ENCODE data around the gene ZSCAN22. TPM values are rescaled to one million over a fixed set of nuclear protein-coding genes. Genes with fewer than 3 reads are reported as not detected.
A peak's percentile ranks its signal among the peaks of the same experiment; 100 is the strongest.

Gene ZSCAN22
- total and polyA plus RNA-seq, 4 donors, result 2.3 to 3.4 (median 3.2) TPM

DNA sequence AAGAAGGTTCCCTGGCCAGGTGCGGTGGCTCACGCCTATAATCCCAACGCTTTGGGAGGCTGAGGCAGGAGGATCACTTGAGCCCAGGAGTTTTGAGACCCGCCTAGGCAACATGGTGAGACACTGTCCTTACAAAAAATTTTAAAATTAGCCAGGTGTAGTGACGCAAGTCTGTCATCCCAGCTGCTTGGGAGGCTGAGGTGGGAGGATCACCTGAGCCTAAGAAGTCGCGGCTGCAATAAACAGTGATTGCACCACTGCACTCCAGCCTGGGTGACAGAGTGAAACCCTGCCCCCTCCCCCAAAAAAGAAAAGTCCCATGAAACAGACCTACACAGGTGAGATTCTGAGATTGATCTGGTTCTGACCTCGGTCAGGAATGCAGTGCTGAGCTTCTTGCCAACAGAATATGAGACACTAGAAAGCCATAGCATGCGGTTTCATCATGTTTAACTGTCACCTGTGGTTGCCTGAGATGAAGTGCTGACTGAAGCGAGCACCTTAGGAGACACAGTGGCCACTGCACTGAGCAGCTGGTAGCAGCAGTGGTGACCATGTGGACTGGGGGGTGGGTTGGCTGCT lies 28.5 kb downstream of the ZSCAN22 start:
- Histone ChIP-seq H3K27ac (ENCODE audit: low read depth, low read length) (no peak overlapping the region), H3K4me1 (ENCODE audit: control insufficient read depth, insufficient read depth, low read length) (peaks cover 23% of the 10 kb centered on the region), H3K4me3 (ENCODE audit: low read depth, low read length) (no peak overlapping the region), H3K9me3 (ENCODE audit: control insufficient read depth, insufficient read depth, low read length) (no peaks in the 10 kb centered on the region), H3K36me3 (ENCODE audit: control insufficient read depth, insufficient read depth, low read length) (peaks cover 70% of the 10 kb centered on the region), H3K27me3 (ENCODE audit: control insufficient read depth, insufficient read depth, low read length) (peaks cover 24% of the 10 kb centered on the region)
- 94% methylated on average over 7 of the region's 10 CpGs for WGBS (ENCODE audit: insufficient coverage)
- DNase-seq (ENCODE audit: low read depth in 4 of 6, low spot score in 6 of 6), result no peak

DNA sequence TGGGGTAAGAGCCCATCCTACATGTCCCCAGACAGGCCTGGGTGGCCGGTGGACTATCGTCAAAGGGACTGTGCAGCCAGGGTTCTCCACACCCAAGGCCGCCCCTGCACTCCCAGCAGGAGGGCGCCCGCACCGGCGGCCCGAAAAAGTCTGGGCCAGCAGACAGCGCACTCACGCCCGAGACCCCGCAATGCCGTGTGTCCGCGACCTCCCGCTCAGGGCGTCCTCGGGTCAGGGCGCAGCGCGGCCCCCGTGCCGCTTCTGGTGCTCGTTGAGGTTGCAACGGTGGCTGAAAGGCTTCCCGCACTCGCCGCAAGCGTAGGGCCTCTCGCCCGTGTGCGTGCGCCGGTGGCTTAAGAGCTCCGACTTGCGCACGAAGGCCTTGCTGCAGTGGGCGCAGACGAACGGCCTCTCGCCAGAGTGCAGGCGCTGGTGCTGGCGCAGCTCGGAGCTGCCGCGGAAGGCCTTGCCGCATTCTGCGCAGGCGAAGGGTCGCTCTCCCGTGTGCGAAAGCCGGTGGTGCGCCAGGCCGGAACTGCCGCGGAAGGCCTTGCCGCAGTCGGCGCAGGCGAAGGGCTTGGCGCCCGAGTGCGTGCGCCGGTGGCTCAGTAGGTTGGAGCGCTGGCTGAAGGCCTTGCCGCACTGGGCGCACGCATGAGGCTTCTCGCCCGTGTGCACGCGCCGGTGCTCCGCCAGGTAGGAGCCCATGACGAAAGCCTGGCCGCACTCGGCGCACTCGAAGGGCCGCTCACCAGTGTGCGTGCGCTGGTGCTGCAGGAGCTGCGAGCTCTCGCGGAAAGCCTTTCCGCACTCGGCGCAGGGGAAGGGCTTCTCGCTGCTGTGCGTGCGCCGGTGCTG lies 29.3 kb downstream of the ZSCAN22 start:
- 38% methylated on average over 94 of the region's 94 CpGs for WGBS (ENCODE audit: insufficient coverage)
- peaks cover 17% of the 10 kb centered on the region for H3K4me1 ChIP-seq (ENCODE audit: control insufficient read depth, insufficient read depth, low read length)
- no peak overlapping the region for H3K27ac ChIP-seq (ENCODE audit: low read depth, low read length)
- peaks cover 66% of the 10 kb centered on the region for H3K36me3 ChIP-seq (ENCODE audit: control insufficient read depth, insufficient read depth, low read length)
- peaks cover 16% of the 10 kb centered on the region for H3K27me3 ChIP-seq (ENCODE audit: control insufficient read depth, insufficient read depth, low read length)
- no peaks in the 10 kb centered on the region for H3K9me3 ChIP-seq (ENCODE audit: control insufficient read depth, insufficient read depth, low read length)
- DNase-seq (ENCODE audit: low read depth in 4 of 6, low spot score in 6 of 6), result peak in 2 of 6 donors; percentile 46 to 60
- H3K4me3 ChIP-seq (ENCODE audit: low read depth, low read length), result no peak overlapping the region

DNA sequence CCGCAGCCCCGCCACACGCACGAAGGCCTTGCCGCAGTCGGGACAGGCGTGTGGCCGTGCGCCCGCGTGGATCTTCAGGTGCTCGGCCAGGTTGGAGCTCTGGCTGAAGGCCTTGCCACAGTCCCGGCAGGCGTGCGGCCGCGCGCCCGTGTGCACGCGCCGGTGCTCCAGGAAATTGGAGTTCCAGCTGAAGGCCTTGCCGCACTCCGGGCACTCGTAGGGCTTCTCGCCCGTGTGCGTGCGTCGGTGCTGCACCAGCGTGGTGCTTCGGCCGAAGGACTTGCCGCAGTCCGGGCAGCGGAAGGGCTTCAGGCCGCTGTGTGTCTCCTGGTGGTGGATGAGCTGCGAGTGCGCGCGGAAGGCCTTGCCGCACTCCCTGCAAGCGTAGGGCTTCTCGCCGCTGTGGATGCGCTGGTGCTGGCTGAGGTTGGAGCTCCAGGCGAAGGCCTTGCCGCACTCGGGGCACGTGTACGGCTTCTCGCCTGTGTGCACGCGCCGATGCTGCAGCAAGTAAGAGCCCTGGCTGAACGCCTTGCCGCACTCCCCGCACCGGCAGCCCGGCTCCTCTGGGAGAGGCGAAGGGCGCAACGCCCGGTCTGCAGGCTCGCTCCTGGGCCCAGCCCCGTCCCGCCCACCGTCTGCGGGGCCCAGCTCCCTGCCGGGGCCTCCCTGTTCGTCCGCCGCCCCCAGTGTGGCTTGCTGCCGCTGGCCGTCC lies 30.1 kb downstream of the ZSCAN22 start:
- Histone ChIP-seq H3K4me3 (ENCODE audit: low read depth, low read length) (no peak overlapping the region), H3K27me3 (ENCODE audit: control insufficient read depth, insufficient read depth, low read length) (peaks cover 9% of the 10 kb centered on the region), H3K27ac (ENCODE audit: low read depth, low read length) (no peak overlapping the region), H3K36me3 (ENCODE audit: control insufficient read depth, insufficient read depth, low read length) (peaks cover 64% of the 10 kb centered on the region), H3K4me1 (ENCODE audit: control insufficient read depth, insufficient read depth, low read length) (peaks cover 25% of the 10 kb centered on the region), H3K9me3 (ENCODE audit: control insufficient read depth, insufficient read depth, low read length) (no peaks in the 10 kb centered on the region)
- 52% methylated on average over 75 of the region's 75 CpGs for WGBS (ENCODE audit: insufficient coverage)
- DNase-seq (ENCODE audit: low read depth in 4 of 6, low spot score in 6 of 6), result peak in 2 of 6 donors; percentile 32 to 39

DNA sequence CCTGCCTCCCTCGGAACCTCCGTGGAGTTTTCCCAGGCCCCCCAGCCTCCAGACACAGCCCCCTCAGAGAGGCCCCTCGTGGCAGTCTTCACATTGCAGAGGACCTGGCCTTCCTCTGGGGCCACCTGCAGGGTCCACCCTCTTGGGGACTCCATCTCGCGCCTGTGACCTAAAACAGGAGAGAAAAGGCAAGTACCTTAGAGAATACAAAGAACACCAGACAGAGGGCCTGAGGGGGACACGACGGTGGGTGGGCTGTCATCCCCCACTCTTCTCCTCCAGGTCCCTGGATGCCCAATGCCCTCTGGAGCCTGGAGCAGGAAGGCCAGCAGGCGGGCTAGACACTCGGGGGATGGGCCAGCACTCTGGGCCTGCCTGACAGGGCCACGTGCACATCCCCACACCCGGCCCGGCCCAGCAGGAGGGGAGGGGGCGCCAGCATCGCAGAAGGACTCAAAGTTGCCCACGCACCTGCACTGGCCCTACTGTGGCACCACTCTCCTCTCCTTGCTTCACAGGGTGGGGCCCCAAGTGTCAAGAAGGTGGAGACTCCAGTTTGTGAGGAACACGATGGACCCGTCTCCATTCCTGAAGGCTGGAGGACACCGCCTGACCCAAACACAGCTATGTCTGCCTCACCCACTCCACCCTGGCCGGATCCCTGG lies 30.8 kb downstream of the ZSCAN22 start:
- no peaks in the 10 kb centered on the region for H3K9me3 ChIP-seq (ENCODE audit: control insufficient read depth, insufficient read depth, low read length)
- WGBS (ENCODE audit: insufficient coverage), result 63% methylated on average over 15 of the region's 19 CpGs
- peaks cover 27% of the 10 kb centered on the region for H3K4me1 ChIP-seq (ENCODE audit: control insufficient read depth, insufficient read depth, low read length)
- no peak overlapping the region for H3K4me3 ChIP-seq (ENCODE audit: low read depth, low read length)
- H3K27me3 ChIP-seq (ENCODE audit: control insufficient read depth, insufficient read depth, low read length), result peaks cover 9% of the 10 kb centered on the region
- DNase-seq (ENCODE audit: low read depth in 4 of 6, low spot score in 6 of 6), result no peak
- peaks cover 61% of the 10 kb centered on the region for H3K36me3 ChIP-seq (ENCODE audit: control insufficient read depth, insufficient read depth, low read length)
- no peak overlapping the region for H3K27ac ChIP-seq (ENCODE audit: low read depth, low read length)

DNA sequence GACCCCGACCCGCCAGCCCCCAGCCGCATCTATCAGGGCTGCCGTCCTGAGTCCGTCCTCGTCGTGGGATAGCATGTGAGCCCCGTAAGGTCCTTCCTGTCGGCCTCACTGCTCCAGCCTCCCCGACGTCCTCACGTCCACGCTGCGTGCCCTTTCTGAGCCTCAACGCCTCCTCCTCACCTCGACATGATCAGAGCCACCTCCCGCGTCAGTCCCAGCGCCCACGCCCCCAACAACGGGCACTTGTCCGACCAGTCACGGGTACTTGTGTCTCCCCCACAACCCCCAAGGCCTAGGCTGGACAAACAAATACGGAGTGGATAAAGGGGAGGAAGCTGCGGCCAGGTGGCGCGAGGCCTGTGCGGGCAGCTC lies 35.1 kb downstream of the ZSCAN22 start:
- Histone ChIP-seq H3K9me3 (ENCODE audit: control insufficient read depth, insufficient read depth, low read length) (no peaks in the 10 kb centered on the region), H3K4me3 (ENCODE audit: low read depth, low read length) (peak overlapping the region; percentile 92), H3K27ac (ENCODE audit: low read depth, low read length) (peak overlapping the region; percentile 98), H3K36me3 (ENCODE audit: control insufficient read depth, insufficient read depth, low read length) (peaks cover 39% of the 10 kb centered on the region), H3K27me3 (ENCODE audit: control insufficient read depth, insufficient read depth, low read length) (peaks cover 5% of the 10 kb centered on the region), H3K4me1 (ENCODE audit: control insufficient read depth, insufficient read depth, low read length) (peaks cover 29% of the 10 kb centered on the region)
- DNase-seq (ENCODE audit: low read depth in 4 of 6, low spot score in 6 of 6), result no peak
- WGBS (ENCODE audit: insufficient coverage), result 1% methylated on average over 26 of the region's 28 CpGs

DNA sequence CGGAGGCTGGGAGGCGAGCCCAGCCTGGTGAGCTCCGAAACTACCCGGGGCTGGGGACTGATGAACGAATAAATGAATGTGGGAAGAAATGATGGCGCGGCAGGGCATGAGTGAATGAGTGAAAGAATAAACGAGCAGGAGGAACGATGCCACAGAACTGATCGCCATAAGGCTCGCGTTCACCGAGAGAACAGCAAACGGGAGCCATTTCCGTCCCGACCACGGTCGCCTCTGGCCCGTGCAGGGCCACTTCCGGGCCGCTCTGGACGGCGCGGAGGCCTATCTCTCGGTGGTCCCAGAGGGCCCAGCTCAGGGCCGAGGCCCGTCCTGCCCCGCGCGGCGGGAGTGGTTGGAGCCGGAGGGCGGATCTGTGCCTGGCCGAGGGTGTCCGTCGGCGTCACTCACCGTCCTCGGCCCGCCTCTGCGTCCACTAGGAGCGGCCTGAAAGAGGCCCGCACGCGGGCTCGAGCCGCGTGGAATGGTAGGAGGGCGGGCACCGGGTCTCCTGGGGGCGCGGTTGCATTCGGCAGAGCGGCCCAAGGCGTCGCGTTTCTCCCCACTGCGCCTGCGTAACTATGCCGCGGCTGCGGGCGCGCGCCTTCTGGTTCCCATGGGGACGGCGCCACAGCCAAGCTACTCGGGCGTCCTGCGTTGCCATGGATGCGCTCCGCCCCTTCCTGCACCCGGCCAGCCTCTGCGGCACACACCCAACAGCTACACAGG lies 35.6 kb downstream of the ZSCAN22 start, which contains the start of gene ZNF497:
Gene ZNF497, minus strand, starts transcription at position 480 of the 723 bp plus-strand sequence. CDS start 5,116 bp downstream, outside the sequence.
- Histone ChIP-seq H3K27ac (ENCODE audit: low read depth, low read length) (peak within 1 kb of the TSS; percentile 98), H3K9me3 (ENCODE audit: control insufficient read depth, insufficient read depth, low read length) (no peaks in the 10 kb centered on the region), H3K36me3 (ENCODE audit: control insufficient read depth, insufficient read depth, low read length) (peaks cover 39% of the 10 kb centered on the region), H3K4me3 (ENCODE audit: low read depth, low read length) (peak within 1 kb of the TSS; percentile 92), H3K27me3 (ENCODE audit: control insufficient read depth, insufficient read depth, low read length) (peaks cover 4% of the 10 kb centered on the region), H3K4me1 (ENCODE audit: control insufficient read depth, insufficient read depth, low read length) (peaks cover 26% of the 10 kb centered on the region)
- DNase-seq (ENCODE audit: low read depth in 4 of 6, low spot score in 6 of 6), result peak; percentile 89 to 99 (median 92)
- WGBS (ENCODE audit: insufficient coverage), result under 1% methylated on average over 74 of the region's 74 CpGs

DNA sequence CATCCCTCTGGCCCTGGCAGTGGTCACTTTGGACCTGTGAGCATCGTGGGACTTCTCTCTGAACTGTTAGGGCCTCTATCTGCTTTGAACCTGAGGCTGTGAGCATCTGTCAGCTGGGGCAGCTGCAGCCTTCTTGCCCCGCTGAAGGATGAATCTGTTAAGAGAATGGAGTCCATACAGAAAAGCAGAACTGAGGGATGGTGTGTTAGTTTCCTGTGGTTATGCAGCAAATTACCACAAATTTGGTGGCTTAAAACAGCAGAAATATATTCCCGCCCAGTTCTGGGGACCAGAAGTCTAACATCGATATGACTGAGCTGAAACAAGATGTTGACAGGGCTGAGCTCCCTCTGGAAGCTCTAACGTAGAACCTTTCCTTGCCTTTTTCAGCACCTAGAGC lies 37.4 kb downstream of the ZSCAN22 start:
- DNase-seq (ENCODE audit: low read depth in 4 of 6, low spot score in 6 of 6), result no peak
- no peaks in the 10 kb centered on the region for H3K27me3 ChIP-seq (ENCODE audit: control insufficient read depth, insufficient read depth, low read length)
- H3K4me1 ChIP-seq (ENCODE audit: control insufficient read depth, insufficient read depth, low read length), result peaks cover 18% of the 10 kb centered on the region
- peaks cover 39% of the 10 kb centered on the region for H3K36me3 ChIP-seq (ENCODE audit: control insufficient read depth, insufficient read depth, low read length)
- H3K4me3 ChIP-seq (ENCODE audit: low read depth, low read length), result no peak overlapping the region
- H3K9me3 ChIP-seq (ENCODE audit: control insufficient read depth, insufficient read depth, low read length), result no peaks in the 10 kb centered on the region
- 91% methylated on average over 5 of the region's 5 CpGs for WGBS (ENCODE audit: insufficient coverage)
- no peak overlapping the region for H3K27ac ChIP-seq (ENCODE audit: low read depth, low read length)

DNA sequence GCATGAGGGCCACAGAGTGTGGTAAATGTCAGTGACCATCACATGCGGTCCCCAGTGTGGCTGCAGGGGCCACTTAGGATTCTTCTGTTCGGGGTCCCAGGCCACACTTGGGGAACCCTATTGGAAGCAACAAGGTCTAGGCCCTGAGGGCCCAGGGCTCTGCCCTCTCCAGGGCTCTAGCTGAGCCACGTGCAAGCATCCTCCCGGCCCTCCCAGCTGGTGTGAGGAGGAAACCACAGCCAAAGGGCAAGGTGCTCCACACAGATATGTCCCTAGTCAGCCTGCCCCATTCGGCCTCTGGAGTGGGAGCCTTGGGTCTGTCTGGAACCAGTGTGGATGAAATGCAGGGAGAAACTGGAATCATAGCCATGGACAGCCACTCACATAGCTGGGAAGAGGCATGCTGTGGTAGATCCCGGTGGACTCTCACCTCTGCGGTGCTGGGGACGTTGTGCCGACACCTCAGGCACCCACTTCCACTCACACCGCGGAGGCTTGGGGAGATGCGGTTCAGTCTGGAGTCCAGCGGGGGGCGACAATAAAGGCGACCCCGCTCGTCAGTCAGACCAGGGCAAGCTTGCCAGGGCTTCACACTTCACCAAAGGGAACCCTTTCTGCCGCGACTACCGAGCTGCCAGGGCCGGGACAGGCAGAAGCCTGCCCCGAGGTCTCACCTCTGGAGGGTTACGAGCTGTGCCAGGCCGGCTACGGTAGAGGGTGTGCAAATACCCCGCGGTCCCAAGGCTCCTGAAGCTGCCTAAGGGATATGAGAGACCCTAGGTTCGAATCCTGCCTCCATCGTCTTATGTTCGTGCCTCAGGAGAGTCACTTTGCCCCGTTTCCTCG lies 40.0 kb downstream of the ZSCAN22 start:
- peaks cover 41% of the 10 kb centered on the region for H3K36me3 ChIP-seq (ENCODE audit: control insufficient read depth, insufficient read depth, low read length)
- H3K4me1 ChIP-seq (ENCODE audit: control insufficient read depth, insufficient read depth, low read length), result peaks cover 10% of the 10 kb centered on the region
- no peak for DNase-seq (ENCODE audit: low read depth in 4 of 6, low spot score in 6 of 6)
- no peaks in the 10 kb centered on the region for H3K27me3 ChIP-seq (ENCODE audit: control insufficient read depth, insufficient read depth, low read length)
- no peak overlapping the region for H3K27ac ChIP-seq (ENCODE audit: low read depth, low read length)
- no peak overlapping the region for H3K4me3 ChIP-seq (ENCODE audit: low read depth, low read length)
- WGBS (ENCODE audit: insufficient coverage), result 92% methylated on average over 30 of the region's 32 CpGs
- H3K9me3 ChIP-seq (ENCODE audit: control insufficient read depth, insufficient read depth, low read length), result no peaks in the 10 kb centered on the region
